Tibial nerve (tissue), 4 donors: Measurements from ENCODE around the gene ARHGEF28.

Experiments
- EP300 ChIP-seq, 2 donors: sonication (generic); formaldehyde crosslinking; IDR thresholded peaks; one replicate each; pipeline ENCODE4 v1.6.1; 2017; ENCODE audit warnings: antibody characterized with exemption in 2 of 2, mild to moderate bottlenecking in 1 of 2
- POLR2A ChIP-seq, 2 donors: fragments of 450-650 bp; IDR thresholded peaks; one replicate each; pipeline ENCODE4 v1.6.1; 2017; ENCODE audit warnings: antibody characterized with exemption in 2 of 2, mild to moderate bottlenecking in 2 of 2, moderate library complexity in 2 of 2
- TF ChIP-seq, protein P1 (sequence below), 5 experiments: fragments of 200-600 bp in 3 of 5; fragments of 450-650 bp in 2 of 5; sonication (generic) in 3 of 5; IDR thresholded peaks; one replicate each; pipeline ENCODE4 v1.5.1; 2016 to 2019; ENCODE audit warnings: antibody characterized with exemption in 5 of 5, mild to moderate bottlenecking in 3 of 5, moderate library complexity in 2 of 5

DNA sequence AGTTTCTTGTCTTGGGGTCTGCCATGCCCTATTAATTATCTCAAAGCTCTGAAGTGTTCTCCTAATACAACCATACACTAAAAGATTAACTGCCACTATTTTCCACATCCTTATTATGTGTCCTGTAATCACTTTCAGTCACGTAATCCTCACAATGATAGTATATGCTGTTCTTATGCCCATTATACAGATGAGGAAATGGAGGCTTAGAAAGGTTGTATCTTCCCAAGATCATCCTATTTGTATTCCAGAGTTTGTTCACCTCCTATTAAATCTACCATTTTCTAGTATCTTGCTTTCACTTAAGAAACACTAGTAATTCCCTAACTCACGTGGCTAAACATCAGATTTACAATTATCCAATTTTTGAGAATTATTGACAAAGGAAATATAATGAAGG is 2.9 kb upstream of the ARHGEF28 start:
- TF ChIP-seq POLR2A (IDR thresholded peaks at IDR 0.05) (no peak), EP300 (IDR thresholded peaks at IDR 0.05) (no peak)
- TF ChIP-seq, protein P1, sequence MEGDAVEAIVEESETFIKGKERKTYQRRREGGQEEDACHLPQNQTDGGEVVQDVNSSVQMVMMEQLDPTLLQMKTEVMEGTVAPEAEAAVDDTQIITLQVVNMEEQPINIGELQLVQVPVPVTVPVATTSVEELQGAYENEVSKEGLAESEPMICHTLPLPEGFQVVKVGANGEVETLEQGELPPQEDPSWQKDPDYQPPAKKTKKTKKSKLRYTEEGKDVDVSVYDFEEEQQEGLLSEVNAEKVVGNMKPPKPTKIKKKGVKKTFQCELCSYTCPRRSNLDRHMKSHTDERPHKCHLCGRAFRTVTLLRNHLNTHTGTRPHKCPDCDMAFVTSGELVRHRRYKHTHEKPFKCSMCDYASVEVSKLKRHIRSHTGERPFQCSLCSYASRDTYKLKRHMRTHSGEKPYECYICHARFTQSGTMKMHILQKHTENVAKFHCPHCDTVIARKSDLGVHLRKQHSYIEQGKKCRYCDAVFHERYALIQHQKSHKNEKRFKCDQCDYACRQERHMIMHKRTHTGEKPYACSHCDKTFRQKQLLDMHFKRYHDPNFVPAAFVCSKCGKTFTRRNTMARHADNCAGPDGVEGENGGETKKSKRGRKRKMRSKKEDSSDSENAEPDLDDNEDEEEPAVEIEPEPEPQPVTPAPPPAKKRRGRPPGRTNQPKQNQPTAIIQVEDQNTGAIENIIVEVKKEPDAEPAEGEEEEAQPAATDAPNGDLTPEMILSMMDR (IDR thresholded peaks at IDR 0.05): no peak
